GM12878 (cell line): ENCODE data around the gene ESRRB. TPM values are rescaled to one million over a fixed set of nuclear protein-coding genes. Genes with fewer than 3 reads are reported as not detected.

Experiments used
- ATAC-seq: fragments of 200-7000 bp; cut with Tn5 transposase; 3 replicates; pipeline ENCODE4 v1.9.1; 2020; ENCODE audit warnings: mild to moderate bottlenecking, moderate library complexity
- BruUV-seq: library from RNA; stranded (reverse); fragments of 400-500 nt; replicated peaks from 2 replicates; lab custom pipeline; 2021; lab: Mats Ljungman, UMichigan
- CTCF ChIA-PET: fragments of 300-600 bp; sonication (Branson Sonifier 250); formaldehyde crosslinking; extraction: SDS; loops from one replicate; lab custom pipeline; 2021; ENCODE audit warnings: inconsistent platforms; lab: Yijun Ruan, JAX
- POLR2A ChIA-PET: fragments of 350-600 bp; formaldehyde crosslinking; extraction: SDS; loops from one replicate; lab custom pipeline; 2021; ENCODE audit warnings: inconsistent platforms; lab: Charles Lee
- RAD21 ChIA-PET: fragments of 300-600 bp; sonication (Branson Sonifier 250); formaldehyde crosslinking; loops from one replicate; lab custom pipeline; 2023; ENCODE audit warnings: antibody characterized with exemption; ENCODE audit not compliant: unreplicated experiment; lab: Charles Lee
- SMC1A ChIA-PET: fragments of 300-600 bp; sonication (Branson Sonifier 250); formaldehyde crosslinking; loops from one replicate; lab custom pipeline; 2023; ENCODE audit not compliant: unreplicated experiment, uncharacterized antibody; lab: Charles Lee
- DNase-seq: peaks from one replicate; pipeline ENCODE4 v3.0.0-alpha.2; 2011; ENCODE audit warnings: low read depth, low spot score
- FAIRE-seq: peaks from 3 replicates; lab custom pipeline; 2011; peaks lifted over from hg19 to GRCh38; lab: Jason Lieb, UNC
- H2AFZ ChIP-seq: 2 replicates; pipeline ENCODE4 v1.6.0; 2011; ENCODE audit warnings: low read depth, low read length, control low read depth; ENCODE audit not compliant: control insufficient read depth
- H3K27ac ChIP-seq: 2 replicates; pipeline ENCODE4 v1.5.1; 2011; ENCODE audit warnings: control low read depth; ENCODE audit not compliant: control insufficient read depth, insufficient read depth
- H3K27me3 ChIP-seq, 2 experiments: replicated peaks in 1 of 2; 2 replicates each; pipeline versions ENCODE4 v1.6.0 to v1.6.1; 2011; ENCODE audit warnings: low read length in 1 of 2; ENCODE audit not compliant: control insufficient read depth in 2 of 2, insufficient read depth in 2 of 2
- H3K36me3 ChIP-seq, 2 experiments: 2 replicates each; pipeline ENCODE4 v1.5.1; 2011; ENCODE audit warnings: low read length in 1 of 2; ENCODE audit not compliant: control insufficient read depth in 2 of 2, insufficient read depth in 2 of 2
- H3K4me1 ChIP-seq: 2 replicates; pipeline ENCODE4 v1.6.1; 2011; ENCODE audit warnings: mild to moderate bottlenecking, low read length, moderate library complexity, mixed read lengths; ENCODE audit not compliant: control insufficient read depth, insufficient read depth
- H3K4me2 ChIP-seq: 2 replicates; pipeline ENCODE4 v1.6.0; 2011; ENCODE audit warnings: control low read depth; ENCODE audit not compliant: control insufficient read depth, insufficient read depth
- H3K4me3 ChIP-seq: fragments of 200-600 bp; sonication (generic); 2 replicates; pipeline ENCODE4 v1.5.1; 2016
- H3K79me2 ChIP-seq: 2 replicates; pipeline ENCODE4 v1.6.0; 2011; ENCODE audit warnings: low read length; ENCODE audit not compliant: control insufficient read depth, insufficient read depth
- H3K9ac ChIP-seq: 2 replicates; pipeline ENCODE4 v1.8.0; 2011; ENCODE audit warnings: low read length, control low read depth, mixed read lengths; ENCODE audit not compliant: control insufficient read depth, insufficient read depth
- H3K9me3 ChIP-seq: replicated peaks from 3 replicates; pipeline ENCODE4 v1.5.1; 2011; ENCODE audit warnings: mild to moderate bottlenecking, low read length; ENCODE audit not compliant: control insufficient read depth, insufficient read depth
- H4K20me1 ChIP-seq: 2 replicates; pipeline ENCODE4 v1.6.0; 2011; ENCODE audit not compliant: control insufficient read depth, insufficient read depth
- BACH1 ChIP-seq: fragments of 450-650 bp; IDR thresholded peaks from 2 replicates; pipeline ENCODE4 v1.6.1; 2017; ENCODE audit warnings: mild to moderate bottlenecking, borderline replicate concordance
- CBX5 ChIP-seq: sonication (generic); IDR thresholded peaks from 2 replicates; pipeline ENCODE4 v1.6.1; 2016; ENCODE audit warnings: low read depth, moderate library complexity, mild to moderate bottlenecking, inconsistent platforms
- CREB1 ChIP-seq: IDR thresholded peaks from 2 replicates; pipeline ENCODE4 v1.6.1; 2012; ENCODE audit warnings: low read depth, mild to moderate bottlenecking, inconsistent platforms
- EP300 ChIP-seq, 2 experiments: fragments of 150-350 bp in 1 of 2; IDR thresholded peaks; 2 replicates each; pipeline ENCODE4 v1.6.1; 2011 to 2012; ENCODE audit warnings: low read depth in 2 of 2, low read length in 2 of 2, borderline replicate concordance in 1 of 2, improper control_type of control experiment in 1 of 2, inconsistent platforms in 1 of 2; ENCODE audit not compliant: control insufficient read depth in 1 of 2
- FOXM1 ChIP-seq: IDR thresholded peaks from 2 replicates; pipeline ENCODE4 v1.6.1; 2012; ENCODE audit warnings: low read depth, mild to moderate bottlenecking, inconsistent platforms, low read length, moderate library complexity
- NRF1 ChIP-seq: conservative IDR thresholded peaks from 2 replicates; pipeline ENCODE4 v1.6.1; 2011; ENCODE audit warnings: mild to moderate bottlenecking, low read depth, low read length, improper control_type of control experiment
- PAX5 ChIP-seq: IDR thresholded peaks from 2 replicates; pipeline ENCODE4 v1.6.1; 2011; ENCODE audit warnings: low read depth, low read length, borderline replicate concordance
- RAD51 ChIP-seq: fragments of 450-650 bp; IDR thresholded peaks from 2 replicates; pipeline ENCODE4 v1.6.1; 2016; ENCODE audit warnings: moderate library complexity, mild to moderate bottlenecking, inconsistent platforms
- RB1 ChIP-seq: fragments of 450-650 bp; formaldehyde crosslinking; IDR thresholded peaks from 2 replicates; pipeline ENCODE4 v1.6.1; 2017; ENCODE audit warnings: mild to moderate bottlenecking, borderline replicate concordance
- RCOR1 ChIP-seq: conservative IDR thresholded peaks from 2 replicates; pipeline ENCODE4 v1.6.1; 2012; ENCODE audit warnings: low read depth, low read length, improper control_type of control experiment
- SIN3A ChIP-seq: IDR thresholded peaks from 2 replicates; pipeline ENCODE4 v1.6.1; 2012; ENCODE audit warnings: low read depth, low read length, improper control_type of control experiment
- SREBF1 ChIP-seq: IDR thresholded peaks from 2 replicates; pipeline ENCODE4 v1.6.1; 2012; ENCODE audit warnings: mild to moderate bottlenecking, low read length
- TAF1 ChIP-seq: IDR thresholded peaks from 2 replicates; pipeline ENCODE4 v1.6.1; 2011; ENCODE audit warnings: mild to moderate bottlenecking, low read depth, low read length, borderline replicate concordance
- ZBED1 ChIP-seq: IDR thresholded peaks from 2 replicates; pipeline ENCODE4 v1.6.1; 2016; ENCODE audit warnings: borderline replicate concordance
- WGBS: methylation state at CpG from one replicate; pipeline ENCODE4 v1.1.6; 2016; ENCODE audit warnings: low lambda C conversion rate; ENCODE audit not compliant: insufficient replicate concordance, insufficient coverage; ENCODE audit errors: missing lambda C conversion rate; 5-methylcytosine and 5-hydroxymethylcytosine counted together
- in situ Hi-C: fragments of 300-500 bp; cut with MboI; formaldehyde crosslinking; loops from 9 replicates; pipeline ENCODE4 v1.14.3; 2018; ENCODE audit warnings: mixed read lengths
- intact Hi-C: fragments of 100-400 bp; cut with micrococcal nuclease; formaldehyde crosslinking; loops from one replicate; pipeline ENCODE4 v1.14.2; 2022; ENCODE audit not compliant: unreplicated experiment
- polyA plus RNA-seq, 11 experiments: library from polyadenylated mRNA; depleted of rRNA in 4 of 11; unstranded in 6 of 11; stranded (reverse) in 5 of 11; fragments of >200 nt; fragmentation: Nextera tagmentation in 4 of 11; fragmentation: Illumina TruSeq in 1 of 11; extraction: Ambion mirVana in 4 of 11; extraction: Trizol in 1 of 11; gene quantifications; 1 replicate in 1 of 11; 2 replicates in 10 of 11; pipeline versions ENCODE4 v1.2.1 to v1.2.3, GENCODE V29; 2011 to 2016; ENCODE audit warnings: inconsistent platforms in 2 of 11, missing spikeins in 2 of 11, low read depth in 1 of 11
- total RNA-seq, 4 experiments: library from RNA; depleted of rRNA in 3 of 4; stranded (reverse); fragments of >200 nt in 3 of 4; fragmentation: Illumina TruSeq in 1 of 4; extraction: Trizol in 1 of 4; gene quantifications; 2 replicates each; pipeline versions ENCODE4 v1.2.1 to v1.2.3, GENCODE V29; 2013 to 2021
- TF ChIP-seq, protein P1 (sequence below): IDR thresholded peaks from 2 replicates; pipeline ENCODE4 v1.6.1; 2012; ENCODE audit warnings: low read depth, low read length, improper control_type of control experiment
- TF ChIP-seq, protein P2 (sequence below): fragments of 450-650 bp; IDR thresholded peaks from 2 replicates; pipeline ENCODE4 v1.6.1; 2017; ENCODE audit warnings: mild to moderate bottlenecking, moderate library complexity
- TF ChIP-seq, protein P3 (sequence below): fragments of 450-650 bp; IDR thresholded peaks from 2 replicates; pipeline ENCODE4 v1.6.1; 2018; ENCODE audit warnings: mild to moderate bottlenecking, low read depth, moderate library complexity; ENCODE audit not compliant: partially characterized antibody
- TF ChIP-seq, protein P4 (sequence below): IDR thresholded peaks from 2 replicates; pipeline ENCODE4 v1.6.1; 2011; ENCODE audit warnings: low read depth, mild to moderate bottlenecking, low read length, moderate library complexity, borderline replicate concordance; ENCODE audit errors: extremely low read depth

Gene ESRRB
- total and polyA plus RNA-seq, 10 of the 15 experiments (the other 5 are each of a cell fraction or from before 2014, with no cell fraction given): 0.03 to 0.73 (median 0.11) TPM; not detected in 6

DNA sequence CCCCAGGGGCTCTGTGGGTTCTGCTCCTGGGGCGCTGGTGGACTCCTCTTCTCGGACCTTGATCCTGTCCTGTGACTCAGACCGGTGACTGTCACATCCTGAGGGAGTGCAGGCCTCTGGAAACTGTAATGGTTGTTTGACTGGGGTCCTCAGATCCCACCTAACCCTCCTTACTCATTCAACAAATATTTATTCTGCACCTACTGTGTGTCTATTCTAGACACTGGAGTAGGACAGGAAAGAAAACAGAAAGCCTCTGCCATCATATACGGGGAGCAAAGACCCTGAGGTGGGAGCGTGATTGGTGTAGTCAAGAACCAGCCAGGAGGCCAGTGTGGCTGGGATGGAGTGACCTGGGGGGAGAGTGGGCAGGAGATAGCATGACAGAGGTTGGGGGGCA, 47.6 kb downstream of the ESRRB start:
- Histone ChIP-seq H2AFZ (no peak overlapping the region), H3K36me3 (no peaks in the 10 kb centered on the region), H3K4me3 (no peak overlapping the region), H3K27me3 (no peaks in the 10 kb centered on the region; a peak in 1 of 4 replicates), H4K20me1 (no peaks in the 10 kb centered on the region; the same call in 1 of the 2 replicates), H3K4me2 (no peak overlapping the region), H3K4me1 (no peaks in the 10 kb centered on the region; the same call in 1 of the 2 replicates), H3K79me2 (no peaks in the 10 kb centered on the region), H3K27ac (no peak overlapping the region), H3K9ac (no peak overlapping the region), H3K9me3 (no peaks in the 10 kb centered on the region)
- RAD21 ChIA-PET: no interaction called here
- in situ Hi-C loops (no loop called here), intact Hi-C loops (no loop called here)
- POLR2A ChIA-PET: no interaction called here
- CTCF ChIA-PET: no interaction called here
- FAIRE-seq (no peak), ATAC-seq (no peak), DNase-seq (no peak)
- SMC1A ChIA-PET: no interaction called here
- WGBS: 25% methylated on average over 5 of the region's 5 CpGs
- no TSS peak for BruUV-seq
- TF ChIP-seq BACH1 (no peak), RCOR1 (no peak), NRF1 (no peak), ZBED1 (no peak), PAX5 (no peak), SIN3A (no peak), TAF1 (no peak), FOXM1 (no peak), CBX5 (no peak), CREB1 (no peak), EP300 (IDR thresholded peaks at IDR 0.05; ENCODE audit: borderline replicate concordance in 1 of 2, control insufficient read depth in 1 of 2, low read depth in 2 of 2, low read length in 2 of 2) (no peak), SREBF1 (no peak), RB1 (no peak), RAD51 (no peak)
- TF ChIP-seq, protein P1, sequence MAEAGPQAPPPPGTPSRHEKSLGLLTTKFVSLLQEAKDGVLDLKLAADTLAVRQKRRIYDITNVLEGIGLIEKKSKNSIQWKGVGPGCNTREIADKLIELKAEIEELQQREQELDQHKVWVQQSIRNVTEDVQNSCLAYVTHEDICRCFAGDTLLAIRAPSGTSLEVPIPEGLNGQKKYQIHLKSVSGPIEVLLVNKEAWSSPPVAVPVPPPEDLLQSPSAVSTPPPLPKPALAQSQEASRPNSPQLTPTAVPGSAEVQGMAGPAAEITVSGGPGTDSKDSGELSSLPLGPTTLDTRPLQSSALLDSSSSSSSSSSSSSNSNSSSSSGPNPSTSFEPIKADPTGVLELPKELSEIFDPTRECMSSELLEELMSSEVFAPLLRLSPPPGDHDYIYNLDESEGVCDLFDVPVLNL: no peak
- TF ChIP-seq, protein P2, sequence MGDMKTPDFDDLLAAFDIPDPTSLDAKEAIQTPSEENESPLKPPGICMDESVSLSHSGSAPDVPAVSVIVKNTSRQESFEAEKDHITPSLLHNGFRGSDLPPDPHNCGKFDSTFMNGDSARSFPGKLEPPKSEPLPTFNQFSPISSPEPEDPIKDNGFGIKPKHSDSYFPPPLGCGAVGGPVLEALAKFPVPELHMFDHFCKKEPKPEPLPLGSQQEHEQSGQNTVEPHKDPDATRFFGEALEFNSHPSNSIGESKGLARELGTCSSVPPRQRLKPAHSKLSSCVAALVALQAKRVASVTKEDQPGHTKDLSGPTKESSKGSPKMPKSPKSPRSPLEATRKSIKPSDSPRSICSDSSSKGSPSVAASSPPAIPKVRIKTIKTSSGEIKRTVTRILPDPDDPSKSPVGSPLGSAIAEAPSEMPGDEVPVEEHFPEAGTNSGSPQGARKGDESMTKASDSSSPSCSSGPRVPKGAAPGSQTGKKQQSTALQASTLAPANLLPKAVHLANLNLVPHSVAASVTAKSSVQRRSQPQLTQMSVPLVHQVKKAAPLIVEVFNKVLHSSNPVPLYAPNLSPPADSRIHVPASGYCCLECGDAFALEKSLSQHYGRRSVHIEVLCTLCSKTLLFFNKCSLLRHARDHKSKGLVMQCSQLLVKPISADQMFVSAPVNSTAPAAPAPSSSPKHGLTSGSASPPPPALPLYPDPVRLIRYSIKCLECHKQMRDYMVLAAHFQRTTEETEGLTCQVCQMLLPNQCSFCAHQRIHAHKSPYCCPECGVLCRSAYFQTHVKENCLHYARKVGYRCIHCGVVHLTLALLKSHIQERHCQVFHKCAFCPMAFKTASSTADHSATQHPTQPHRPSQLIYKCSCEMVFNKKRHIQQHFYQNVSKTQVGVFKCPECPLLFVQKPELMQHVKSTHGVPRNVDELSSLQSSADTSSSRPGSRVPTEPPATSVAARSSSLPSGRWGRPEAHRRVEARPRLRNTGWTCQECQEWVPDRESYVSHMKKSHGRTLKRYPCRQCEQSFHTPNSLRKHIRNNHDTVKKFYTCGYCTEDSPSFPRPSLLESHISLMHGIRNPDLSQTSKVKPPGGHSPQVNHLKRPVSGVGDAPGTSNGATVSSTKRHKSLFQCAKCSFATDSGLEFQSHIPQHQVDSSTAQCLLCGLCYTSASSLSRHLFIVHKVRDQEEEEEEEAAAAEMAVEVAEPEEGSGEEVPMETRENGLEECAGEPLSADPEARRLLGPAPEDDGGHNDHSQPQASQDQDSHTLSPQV: no peak
- TF ChIP-seq, protein P3, sequence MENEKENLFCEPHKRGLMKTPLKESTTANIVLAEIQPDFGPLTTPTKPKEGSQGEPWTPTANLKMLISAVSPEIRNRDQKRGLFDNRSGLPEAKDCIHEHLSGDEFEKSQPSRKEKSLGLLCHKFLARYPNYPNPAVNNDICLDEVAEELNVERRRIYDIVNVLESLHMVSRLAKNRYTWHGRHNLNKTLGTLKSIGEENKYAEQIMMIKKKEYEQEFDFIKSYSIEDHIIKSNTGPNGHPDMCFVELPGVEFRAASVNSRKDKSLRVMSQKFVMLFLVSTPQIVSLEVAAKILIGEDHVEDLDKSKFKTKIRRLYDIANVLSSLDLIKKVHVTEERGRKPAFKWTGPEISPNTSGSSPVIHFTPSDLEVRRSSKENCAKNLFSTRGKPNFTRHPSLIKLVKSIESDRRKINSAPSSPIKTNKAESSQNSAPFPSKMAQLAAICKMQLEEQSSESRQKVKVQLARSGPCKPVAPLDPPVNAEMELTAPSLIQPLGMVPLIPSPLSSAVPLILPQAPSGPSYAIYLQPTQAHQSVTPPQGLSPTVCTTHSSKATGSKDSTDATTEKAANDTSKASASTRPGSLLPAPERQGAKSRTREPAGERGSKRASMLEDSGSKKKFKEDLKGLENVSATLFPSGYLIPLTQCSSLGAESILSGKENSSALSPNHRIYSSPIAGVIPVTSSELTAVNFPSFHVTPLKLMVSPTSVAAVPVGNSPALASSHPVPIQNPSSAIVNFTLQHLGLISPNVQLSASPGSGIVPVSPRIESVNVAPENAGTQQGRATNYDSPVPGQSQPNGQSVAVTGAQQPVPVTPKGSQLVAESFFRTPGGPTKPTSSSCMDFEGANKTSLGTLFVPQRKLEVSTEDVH: no peak
- TF ChIP-seq, protein P4, sequence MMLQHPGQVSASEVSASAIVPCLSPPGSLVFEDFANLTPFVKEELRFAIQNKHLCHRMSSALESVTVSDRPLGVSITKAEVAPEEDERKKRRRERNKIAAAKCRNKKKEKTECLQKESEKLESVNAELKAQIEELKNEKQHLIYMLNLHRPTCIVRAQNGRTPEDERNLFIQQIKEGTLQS: no peak
